ENCODE results near the gene MIEN1.
"Not testable (repeated sequence)": the region's sequence is repeated elsewhere in the genome, so short reads cannot be mapped to it uniquely, and the experiment has no call there.

Gene MIEN1

GRCh38 chr17:39730095-39730921 is at the start of gene MIEN1:
MIEN1 (minus strand) TSS chr17:39730532; CDS start chr17:39730495, 37 bp downstream.
- no peak for DNase-seq (ENCODE audit: low read depth)

- no peak for DNase-seq (ENCODE audit: low read depth)
Observed at GRCh38 chr17:39777534-39778365, 47.4 kb upstream of the MIEN1 start.

GRCh38 chr17:39776252-39776651 is 45.9 kb upstream of the MIEN1 start:
- DNase-seq (ENCODE audit: low read depth) = no peak

- no peak for DNase-seq (ENCODE audit: low read depth)
Observed at GRCh38 chr17:39775031-39775430, 44.7 kb upstream of the MIEN1 start.

GRCh38 chr17:39774047-39774446 is 43.7 kb upstream of the MIEN1 start:
- DNase-seq (ENCODE audit: low read depth) = no peak

GRCh38 chr17:39772987-39773934 is 42.9 kb upstream of the MIEN1 start:
- DNase-seq (ENCODE audit: low read depth) = no peak

- DNase-seq (ENCODE audit: low read depth) = no peak
Observed at GRCh38 chr17:39772415-39772814, 42.1 kb upstream of the MIEN1 start.

- no peak for DNase-seq (ENCODE audit: low read depth)
Observed at GRCh38 chr17:39769974-39770587, 39.7 kb upstream of the MIEN1 start.

- DNase-seq (ENCODE audit: low read depth) = no peak
Observed at GRCh38 chr17:39767147-39767546, 36.8 kb upstream of the MIEN1 start.

GRCh38 chr17:39765766-39766165 is 35.4 kb upstream of the MIEN1 start:
- no peak for DNase-seq (ENCODE audit: low read depth)

GRCh38 chr17:39765175-39765574 is 34.8 kb upstream of the MIEN1 start:
- no peak for DNase-seq (ENCODE audit: low read depth)

GRCh38 chr17:39764171-39764570 is 33.8 kb upstream of the MIEN1 start:
- DNase-seq (ENCODE audit: low read depth) = not testable (repeated sequence)

- DNase-seq (ENCODE audit: low read depth) = no peak
Observed at GRCh38 chr17:39763051-39763820, 32.9 kb upstream of the MIEN1 start.

GRCh38 chr17:39761861-39762496 is 31.6 kb upstream of the MIEN1 start:
- no peak for DNase-seq (ENCODE audit: low read depth)

- no peak for DNase-seq (ENCODE audit: low read depth)
Observed at GRCh38 chr17:39759204-39759603, 28.9 kb upstream of the MIEN1 start.

GRCh38 chr17:39757931-39758873 is 27.9 kb upstream of the MIEN1 start:
- no peak for DNase-seq (ENCODE audit: low read depth)

GRCh38 chr17:39757176-39757662 is 26.9 kb upstream of the MIEN1 start:
- no peak for DNase-seq (ENCODE audit: low read depth)

GRCh38 chr17:39756380-39757079 is 26.2 kb upstream of the MIEN1 start:
- no peak for DNase-seq (ENCODE audit: low read depth)
